HepG2 (cell line): Measurements from ENCODE around the gene CDCP2. TPM values are rescaled to one million over a fixed set of nuclear protein-coding genes. Genes with fewer than 3 reads are reported as not detected.

Experiments used
- FOSL1 ChIP-seq: sonication (generic); formaldehyde crosslinking; IDR thresholded peaks from 2 replicates; pipeline ENCODE4 v1.9.0; 2021; ENCODE audit warnings: missing genetic modification reagents, borderline replicate concordance
- KAT7 ChIP-seq: IDR thresholded peaks from 2 replicates; pipeline ENCODE4 v1.6.1; 2018; ENCODE audit warnings: borderline replicate concordance, missing compliant biosample characterization
- PBX3 ChIP-seq: sonication (generic); formaldehyde crosslinking; IDR thresholded peaks from 2 replicates; pipeline ENCODE4 v1.8.1; 2023; ENCODE audit warnings: missing genetic modification reagents, inconsistent platforms, borderline replicate concordance
- SP5 ChIP-seq: IDR thresholded peaks from 2 replicates; pipeline ENCODE4 v1.6.1; 2016; ENCODE audit warnings: low read depth, borderline replicate concordance
- polyA plus RNA-seq, 8 experiments: library from polyadenylated mRNA; depleted of rRNA in 3 of 8; stranded (reverse) in 7 of 8; unstranded in 1 of 8; fragments of >200 nt; fragmentation: Illumina TruSeq in 4 of 8; extraction: Trizol in 4 of 8; gene quantifications; 2 replicates each; pipeline versions ENCODE4 v1.2.1 to v1.2.3, GENCODE V29; 2011 to 2016; ENCODE audit warnings: low read depth in 4 of 8, missing spikeins in 1 of 8, mixed read lengths in 1 of 8; ENCODE audit not compliant: insufficient read depth in 1 of 8
- total RNA-seq, 5 experiments: library from RNA; depleted of rRNA; stranded (reverse); fragments of >200 nt; fragmentation: Illumina TruSeq; extraction: Trizol; gene quantifications; 2 replicates each; pipeline ENCODE4 v1.2.3, GENCODE V29; 2016; ENCODE audit warnings: low read depth in 1 of 5
- TF ChIP-seq, protein P1 (sequence below): sonication (generic); formaldehyde crosslinking; IDR thresholded peaks from 2 replicates; pipeline ENCODE4 v1.4.0; 2020; ENCODE audit warnings: mild to moderate bottlenecking, missing genetic modification reagents
- TF ChIP-seq, protein P2 (sequence below): sonication (generic); formaldehyde crosslinking; IDR thresholded peaks from 2 replicates; pipeline ENCODE4 v1.5.0; 2020; ENCODE audit warnings: mild to moderate bottlenecking, missing genetic modification reagents
- TF ChIP-seq, protein P3 (sequence below): sonication (generic); formaldehyde crosslinking; IDR thresholded peaks from 2 replicates; pipeline ENCODE4 v1.4.0; 2020; ENCODE audit warnings: missing genetic modification reagents

CDCP2 gene
- total and polyA plus RNA-seq, 2 of the 13 experiments (the other 11 are each of a cell fraction or from before 2014, with no cell fraction given): not detected

DNA sequence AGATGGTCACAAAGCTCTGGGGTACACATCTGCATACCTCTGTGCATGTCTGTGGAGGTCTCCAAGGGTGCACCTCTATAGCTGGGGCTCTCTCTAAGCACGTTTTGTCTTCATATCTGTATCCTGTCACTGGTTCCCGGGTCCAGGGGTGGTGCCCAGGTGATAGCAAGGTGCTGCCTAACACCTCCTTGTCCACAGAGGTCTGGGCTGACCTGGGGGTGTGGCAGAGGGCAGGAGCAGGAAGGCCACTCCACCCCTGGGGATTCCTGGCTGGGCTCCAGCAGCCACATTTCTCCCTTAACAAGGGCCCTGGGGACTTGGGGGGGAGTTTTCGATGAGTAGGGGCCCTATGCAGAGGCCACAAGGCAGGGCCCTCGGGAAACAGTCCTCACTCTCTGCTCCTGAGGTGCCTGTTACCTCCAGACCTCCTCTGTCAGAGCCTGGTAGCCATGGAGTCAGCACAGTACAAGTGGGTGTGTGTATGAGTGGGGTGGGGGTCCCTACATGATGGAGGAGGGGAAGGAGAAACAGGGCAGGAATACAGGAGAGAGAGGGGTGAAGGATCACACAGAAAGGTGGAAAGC lies 7.0 kb upstream of the CDCP2 start (continued):
- TF ChIP-seq, protein P1, sequence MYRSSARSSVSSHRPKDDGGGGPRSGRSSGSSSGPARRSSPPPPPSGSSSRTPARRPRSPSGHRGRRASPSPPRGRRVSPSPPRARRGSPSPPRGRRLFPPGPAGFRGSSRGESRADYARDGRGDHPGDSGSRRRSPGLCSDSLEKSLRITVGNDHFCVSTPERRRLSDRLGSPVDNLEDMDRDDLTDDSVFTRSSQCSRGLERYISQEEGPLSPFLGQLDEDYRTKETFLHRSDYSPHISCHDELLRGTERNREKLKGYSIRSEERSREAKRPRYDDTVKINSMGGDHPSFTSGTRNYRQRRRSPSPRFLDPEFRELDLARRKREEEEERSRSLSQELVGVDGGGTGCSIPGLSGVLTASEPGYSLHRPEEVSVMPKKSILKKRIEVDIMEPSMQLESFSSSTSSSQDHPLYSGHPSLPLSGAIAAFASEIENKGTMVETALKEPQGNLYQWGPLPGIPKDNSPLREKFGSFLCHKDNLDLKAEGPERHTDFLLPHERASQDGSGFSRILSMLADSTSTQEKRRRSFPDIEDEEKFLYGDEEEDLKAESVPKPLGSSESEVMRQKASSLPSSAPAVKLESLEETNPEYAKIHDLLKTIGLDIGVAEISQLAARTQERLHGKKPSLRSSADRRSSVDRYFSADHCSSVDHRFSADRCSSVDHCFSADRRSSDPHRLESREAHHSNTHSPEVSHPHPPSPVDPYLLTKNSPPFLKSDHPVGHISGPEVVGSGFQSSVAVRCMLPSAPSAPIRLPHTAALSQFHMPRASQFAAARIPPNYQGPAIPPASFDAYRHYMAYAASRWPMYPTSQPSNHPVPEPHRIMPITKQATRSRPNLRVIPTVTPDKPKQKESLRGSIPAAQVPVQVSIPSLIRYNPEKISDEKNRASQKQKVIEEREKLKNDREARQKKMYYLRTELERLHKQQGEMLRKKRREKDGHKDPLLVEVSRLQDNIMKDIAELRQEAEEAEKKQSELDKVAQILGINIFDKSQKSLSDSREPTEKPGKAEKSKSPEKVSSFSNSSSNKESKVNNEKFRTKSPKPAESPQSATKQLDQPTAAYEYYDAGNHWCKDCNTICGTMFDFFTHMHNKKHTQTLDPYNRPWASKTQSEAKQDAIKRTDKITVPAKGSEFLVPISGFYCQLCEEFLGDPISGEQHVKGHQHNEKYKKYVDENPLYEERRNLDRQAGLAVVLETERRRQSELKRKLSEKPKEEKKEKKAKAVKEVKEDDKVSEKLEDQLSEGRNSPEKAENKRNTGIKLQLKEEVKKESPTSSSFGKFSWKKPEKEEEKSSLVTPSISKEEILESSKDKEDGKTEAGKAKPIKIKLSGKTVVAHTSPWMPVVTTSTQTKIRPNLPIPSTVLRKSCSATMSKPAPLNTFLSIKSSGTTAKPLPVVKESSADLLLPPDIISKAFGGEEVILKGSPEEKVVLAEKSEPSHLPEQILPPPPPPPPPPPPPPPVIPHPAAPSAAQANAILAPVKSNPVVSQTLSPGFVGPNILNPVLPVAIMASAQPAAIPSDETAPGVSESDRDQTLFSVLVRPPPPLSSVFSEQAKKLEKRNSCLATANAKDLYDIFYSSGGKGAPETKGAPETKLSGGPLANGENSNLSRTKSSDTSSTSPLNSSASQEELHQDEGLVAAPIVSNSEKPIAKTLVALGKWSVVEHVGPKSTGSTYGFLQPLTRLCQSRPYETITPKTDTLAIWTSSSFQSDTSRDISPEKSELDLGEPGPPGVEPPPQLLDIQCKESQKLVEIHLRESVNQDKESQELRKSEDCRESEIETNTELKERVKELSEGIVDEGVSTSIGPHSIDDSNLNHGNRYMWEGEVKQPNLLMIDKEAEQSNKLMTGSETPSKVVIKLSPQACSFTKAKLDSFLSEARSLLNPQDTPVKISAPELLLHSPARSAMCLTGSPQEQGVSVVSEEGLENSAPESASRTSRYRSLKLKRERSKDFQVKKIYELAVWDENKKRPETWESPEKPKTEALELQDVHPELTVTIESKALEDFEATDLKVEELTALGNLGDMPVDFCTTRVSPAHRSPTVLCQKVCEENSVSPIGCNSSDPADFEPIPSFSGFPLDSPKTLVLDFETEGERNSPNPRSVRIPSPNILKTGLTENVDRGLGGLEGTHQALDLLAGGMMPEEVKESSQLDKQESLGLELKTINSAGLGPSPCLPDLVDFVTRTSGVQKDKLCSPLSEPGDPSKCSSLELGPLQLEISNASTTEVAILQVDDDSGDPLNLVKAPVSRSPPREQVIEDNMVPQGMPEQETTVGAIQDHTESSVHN (CRISPR knock-in tag): no peak
- no peak for TF ChIP-seq KAT7 (CRISPR knock-in tag)
- TF ChIP-seq SP5 (CRISPR knock-in tag): no peak
- no peak for TF ChIP-seq PBX3 (CRISPR knock-in tag)
- TF ChIP-seq, protein P2, sequence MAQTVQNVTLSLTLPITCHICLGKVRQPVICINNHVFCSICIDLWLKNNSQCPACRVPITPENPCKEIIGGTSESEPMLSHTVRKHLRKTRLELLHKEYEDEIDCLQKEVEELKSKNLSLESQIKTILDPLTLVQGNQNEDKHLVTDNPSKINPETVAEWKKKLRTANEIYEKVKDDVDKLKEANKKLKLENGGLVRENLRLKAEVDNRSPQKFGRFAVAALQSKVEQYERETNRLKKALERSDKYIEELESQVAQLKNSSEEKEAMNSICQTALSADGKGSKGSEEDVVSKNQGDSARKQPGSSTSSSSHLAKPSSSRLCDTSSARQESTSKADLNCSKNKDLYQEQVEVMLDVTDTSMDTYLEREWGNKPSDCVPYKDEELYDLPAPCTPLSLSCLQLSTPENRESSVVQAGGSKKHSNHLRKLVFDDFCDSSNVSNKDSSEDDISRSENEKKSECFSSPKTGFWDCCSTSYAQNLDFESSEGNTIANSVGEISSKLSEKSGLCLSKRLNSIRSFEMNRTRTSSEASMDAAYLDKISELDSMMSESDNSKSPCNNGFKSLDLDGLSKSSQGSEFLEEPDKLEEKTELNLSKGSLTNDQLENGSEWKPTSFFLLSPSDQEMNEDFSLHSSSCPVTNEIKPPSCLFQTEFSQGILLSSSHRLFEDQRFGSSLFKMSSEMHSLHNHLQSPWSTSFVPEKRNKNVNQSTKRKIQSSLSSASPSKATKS: no peak
- TF ChIP-seq, protein P3, sequence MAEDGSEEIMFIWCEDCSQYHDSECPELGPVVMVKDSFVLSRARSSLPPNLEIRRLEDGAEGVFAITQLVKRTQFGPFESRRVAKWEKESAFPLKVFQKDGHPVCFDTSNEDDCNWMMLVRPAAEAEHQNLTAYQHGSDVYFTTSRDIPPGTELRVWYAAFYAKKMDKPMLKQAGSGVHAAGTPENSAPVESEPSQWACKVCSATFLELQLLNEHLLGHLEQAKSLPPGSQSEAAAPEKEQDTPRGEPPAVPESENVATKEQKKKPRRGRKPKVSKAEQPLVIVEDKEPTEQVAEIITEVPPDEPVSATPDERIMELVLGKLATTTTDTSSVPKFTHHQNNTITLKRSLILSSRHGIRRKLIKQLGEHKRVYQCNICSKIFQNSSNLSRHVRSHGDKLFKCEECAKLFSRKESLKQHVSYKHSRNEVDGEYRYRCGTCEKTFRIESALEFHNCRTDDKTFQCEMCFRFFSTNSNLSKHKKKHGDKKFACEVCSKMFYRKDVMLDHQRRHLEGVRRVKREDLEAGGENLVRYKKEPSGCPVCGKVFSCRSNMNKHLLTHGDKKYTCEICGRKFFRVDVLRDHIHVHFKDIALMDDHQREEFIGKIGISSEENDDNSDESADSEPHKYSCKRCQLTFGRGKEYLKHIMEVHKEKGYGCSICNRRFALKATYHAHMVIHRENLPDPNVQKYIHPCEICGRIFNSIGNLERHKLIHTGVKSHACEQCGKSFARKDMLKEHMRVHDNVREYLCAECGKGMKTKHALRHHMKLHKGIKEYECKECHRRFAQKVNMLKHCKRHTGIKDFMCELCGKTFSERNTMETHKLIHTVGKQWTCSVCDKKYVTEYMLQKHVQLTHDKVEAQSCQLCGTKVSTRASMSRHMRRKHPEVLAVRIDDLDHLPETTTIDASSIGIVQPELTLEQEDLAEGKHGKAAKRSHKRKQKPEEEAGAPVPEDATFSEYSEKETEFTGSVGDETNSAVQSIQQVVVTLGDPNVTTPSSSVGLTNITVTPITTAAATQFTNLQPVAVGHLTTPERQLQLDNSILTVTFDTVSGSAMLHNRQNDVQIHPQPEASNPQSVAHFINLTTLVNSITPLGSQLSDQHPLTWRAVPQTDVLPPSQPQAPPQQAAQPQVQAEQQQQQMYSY (CRISPR knock-in tag): no peak
- TF ChIP-seq FOSL1 (CRISPR knock-in tag): no peak
